Left ventricle myocardium inferior (tissue), 1 donor: ENCODE results near the gene SSBP2. TPM values are rescaled to one million over a fixed set of nuclear protein-coding genes. Genes with fewer than 3 reads are reported as not detected.

Experiments
- DNase-seq: peaks from one replicate; pipeline ENCODE4 v3.0.0-alpha.2; 2020
- H3K27ac ChIP-seq: fragments of 200-600 bp; replicated peaks from 2 replicates; pipeline ENCODE4 v1.8.0; 2021
- H3K27me3 ChIP-seq: fragments of 200-600 bp; 2 replicates; pipeline ENCODE4 v1.8.0; 2021; ENCODE audit warnings: low read depth
- H3K36me3 ChIP-seq: fragments of 200-600 bp; 2 replicates; pipeline ENCODE4 v1.8.0; 2021
- H3K4me1 ChIP-seq: fragments of 200-600 bp; 2 replicates; pipeline ENCODE4 v1.8.0; 2021
- H3K4me3 ChIP-seq: fragments of 200-600 bp; 2 replicates; pipeline ENCODE4 v1.8.0; 2021; ENCODE audit warnings: mild to moderate bottlenecking, moderate library complexity
- H3K9me3 ChIP-seq: fragments of 200-600 bp; replicated peaks from 2 replicates; pipeline ENCODE4 v1.8.0; 2021
- intact Hi-C: fragments of 100-400 bp; cut with micrococcal nuclease; formaldehyde crosslinking; loops from one replicate; pipeline ENCODE4 v1.11.0; 2022
- total RNA-seq: library from RNA; stranded (reverse); fragmentation: NEBNext Ultra II Directional; extraction: Animal tissue kit (Norgen Biotek cat#: 25700); gene quantifications from one replicate; pipeline ENCODE4 v1.2.1, GENCODE V29; 2021
- TF ChIP-seq, protein P1 (sequence below): fragments of 200-600 bp; IDR thresholded peaks from 2 replicates; pipeline ENCODE4 v1.8.0; 2021; ENCODE audit warnings: antibody characterized with exemption, mild to moderate bottlenecking, borderline replicate concordance
- donor health status: DM: no; HTN: yes; CAD: no; lungs with severe emphysema.

SSBP2 gene
- total RNA-seq, 1 donor from 2014 or later = 40.7 TPM

DNA sequence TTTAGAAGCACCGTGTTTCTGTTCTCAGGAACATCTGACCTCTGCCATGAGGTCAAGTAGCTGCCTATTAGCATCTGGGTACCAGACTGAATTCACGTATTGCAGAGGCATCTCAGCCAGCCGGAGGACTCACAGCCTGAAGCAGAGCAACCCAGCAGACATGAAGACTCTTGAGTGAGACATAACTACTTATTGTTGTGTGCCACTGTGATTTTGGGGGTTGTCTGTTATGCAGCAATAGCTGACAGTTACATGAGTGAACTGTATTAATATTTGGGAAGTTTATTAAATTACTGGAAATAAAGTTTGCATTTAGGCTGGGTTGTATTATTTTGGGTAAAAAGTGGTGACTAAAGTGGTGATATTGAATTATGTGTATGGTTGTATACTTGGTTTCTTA is 355.6 kb downstream of the SSBP2 start:
- Histone ChIP-seq H3K27ac (no peak overlapping the region), H3K4me3 (no peak overlapping the region), H3K4me1 (peaks cover 13% of the 10 kb centered on the region), H3K27me3 (peaks cover 62% of the 10 kb centered on the region), H3K9me3 (peaks cover 4% of the 10 kb centered on the region), H3K36me3 (no peaks in the 10 kb centered on the region)
- intact Hi-C loops = no loop called here
- TF ChIP-seq, protein P1, sequence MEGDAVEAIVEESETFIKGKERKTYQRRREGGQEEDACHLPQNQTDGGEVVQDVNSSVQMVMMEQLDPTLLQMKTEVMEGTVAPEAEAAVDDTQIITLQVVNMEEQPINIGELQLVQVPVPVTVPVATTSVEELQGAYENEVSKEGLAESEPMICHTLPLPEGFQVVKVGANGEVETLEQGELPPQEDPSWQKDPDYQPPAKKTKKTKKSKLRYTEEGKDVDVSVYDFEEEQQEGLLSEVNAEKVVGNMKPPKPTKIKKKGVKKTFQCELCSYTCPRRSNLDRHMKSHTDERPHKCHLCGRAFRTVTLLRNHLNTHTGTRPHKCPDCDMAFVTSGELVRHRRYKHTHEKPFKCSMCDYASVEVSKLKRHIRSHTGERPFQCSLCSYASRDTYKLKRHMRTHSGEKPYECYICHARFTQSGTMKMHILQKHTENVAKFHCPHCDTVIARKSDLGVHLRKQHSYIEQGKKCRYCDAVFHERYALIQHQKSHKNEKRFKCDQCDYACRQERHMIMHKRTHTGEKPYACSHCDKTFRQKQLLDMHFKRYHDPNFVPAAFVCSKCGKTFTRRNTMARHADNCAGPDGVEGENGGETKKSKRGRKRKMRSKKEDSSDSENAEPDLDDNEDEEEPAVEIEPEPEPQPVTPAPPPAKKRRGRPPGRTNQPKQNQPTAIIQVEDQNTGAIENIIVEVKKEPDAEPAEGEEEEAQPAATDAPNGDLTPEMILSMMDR = no peak
- DNase-seq = no peak

DNA sequence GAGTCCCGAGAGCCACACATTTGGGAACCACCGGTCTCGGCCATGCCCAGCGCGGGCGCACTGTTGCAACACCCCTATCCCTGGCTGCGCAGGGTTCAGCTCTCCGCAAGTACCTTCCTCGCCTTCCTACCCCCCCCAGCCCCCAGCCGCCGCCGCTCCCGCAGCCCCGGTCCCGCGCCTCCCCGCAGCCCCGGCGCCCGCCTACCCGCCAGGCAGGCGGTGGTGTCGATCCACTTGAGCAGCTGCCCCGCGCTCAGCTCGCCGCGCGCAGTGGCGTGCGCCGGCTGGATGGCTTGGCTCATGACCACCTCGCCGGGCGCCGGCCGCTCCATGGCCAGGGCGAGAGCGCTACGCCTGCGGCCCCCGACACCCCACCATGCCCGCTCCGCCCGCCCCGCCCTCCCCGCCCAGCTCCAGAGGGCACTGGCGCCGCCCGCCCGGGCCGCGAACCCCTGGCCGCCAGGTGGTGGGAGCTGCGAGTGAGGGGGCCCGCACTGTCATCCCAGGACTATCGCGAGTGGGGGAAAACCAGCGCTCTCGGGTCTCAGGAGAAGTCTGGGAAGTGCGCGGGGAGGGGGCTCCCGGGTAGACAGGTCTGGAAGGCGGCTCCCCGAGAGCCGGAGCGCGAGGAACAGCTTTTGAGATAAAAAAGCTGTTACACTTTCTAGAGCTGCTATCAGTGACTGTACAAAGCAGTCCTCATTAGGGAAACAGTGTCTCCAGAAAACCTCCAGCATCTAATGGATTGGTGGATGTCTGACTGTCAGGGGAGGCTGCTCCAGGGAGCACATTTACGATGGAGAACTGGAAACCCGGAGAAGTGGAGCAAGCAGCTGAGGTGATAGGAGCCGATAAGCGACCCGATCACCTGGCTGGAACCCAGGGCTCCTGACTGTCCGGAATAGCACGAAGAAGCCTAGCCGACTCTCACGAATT is 356.8 kb downstream of the SSBP2 start, which contains the start of gene ACOT12:
Gene ACOT12, minus strand, starts transcription at position 352 of the 936 bp plus-strand sequence. Its CDS starts 20 bp downstream, at position 332.
- no peak within 1 kb of the TSS for H3K27ac ChIP-seq
- peak within 1 kb of the TSS; percentile 62 for H3K4me3 ChIP-seq
- H3K36me3 ChIP-seq = no peaks in the 10 kb centered on the region
- DNase-seq = no peak
- intact Hi-C loops = no loop called here
- peaks cover 13% of the 10 kb centered on the region for H3K4me1 ChIP-seq
- peaks cover 74% of the 10 kb centered on the region for H3K27me3 ChIP-seq
- TF ChIP-seq, protein P1 = no peak
- peaks cover 4% of the 10 kb centered on the region for H3K9me3 ChIP-seq

DNA sequence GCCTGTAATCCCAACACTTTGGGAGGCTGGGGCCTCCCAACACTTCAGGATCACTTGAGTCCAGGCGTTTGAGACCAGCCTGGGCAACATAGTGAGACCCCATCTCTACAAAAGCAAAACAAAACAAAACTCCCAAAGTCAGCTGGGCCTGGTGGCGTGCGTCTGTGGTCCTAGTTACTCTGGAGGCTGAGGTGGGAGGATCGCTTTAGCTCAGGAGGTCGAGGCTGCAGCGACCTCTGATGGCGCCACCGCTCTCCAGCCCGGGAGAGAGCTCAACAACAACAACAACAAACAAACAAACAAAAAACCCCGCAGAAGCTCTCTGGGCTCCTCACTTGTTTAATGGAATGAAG is 357.5 kb downstream of the SSBP2 start:
- DNase-seq = no peak
- intact Hi-C loops = no loop called here
- TF ChIP-seq, protein P1 = no peak
- Histone ChIP-seq H3K4me1 (peaks cover 13% of the 10 kb centered on the region), H3K27ac (no peak overlapping the region), H3K27me3 (peaks cover 80% of the 10 kb centered on the region), H3K4me3 (peak overlapping the region; percentile 62), H3K9me3 (peaks cover 4% of the 10 kb centered on the region), H3K36me3 (no peaks in the 10 kb centered on the region)

DNA sequence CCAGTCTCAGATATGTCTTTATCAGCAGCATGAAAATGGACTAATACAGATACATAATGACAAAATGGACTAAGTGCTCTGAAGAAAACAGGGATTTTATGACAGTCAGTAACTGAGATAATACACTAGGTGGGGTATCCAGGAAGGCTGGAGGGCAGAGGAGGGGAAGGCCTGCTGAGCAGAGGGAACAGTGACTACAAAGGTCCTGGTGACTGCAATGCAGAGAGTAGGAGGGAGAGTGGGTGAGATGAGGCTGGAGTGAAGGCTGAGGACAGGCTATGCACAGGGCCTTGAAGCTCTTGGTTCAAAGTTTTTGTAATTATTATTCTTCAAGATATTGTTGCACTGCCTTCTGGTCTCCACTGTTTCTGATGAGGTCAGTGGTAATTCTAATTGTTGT is 361.9 kb downstream of the SSBP2 start:
- H3K4me1 ChIP-seq = peaks cover 7% of the 10 kb centered on the region
- peaks cover 67% of the 10 kb centered on the region for H3K27me3 ChIP-seq
- no peaks in the 10 kb centered on the region for H3K36me3 ChIP-seq
- TF ChIP-seq, protein P1 = no peak
- H3K9me3 ChIP-seq = no peaks in the 10 kb centered on the region
- intact Hi-C loops = no loop called here
- DNase-seq = no peak
- no peak overlapping the region for H3K27ac ChIP-seq
- no peak overlapping the region for H3K4me3 ChIP-seq

DNA sequence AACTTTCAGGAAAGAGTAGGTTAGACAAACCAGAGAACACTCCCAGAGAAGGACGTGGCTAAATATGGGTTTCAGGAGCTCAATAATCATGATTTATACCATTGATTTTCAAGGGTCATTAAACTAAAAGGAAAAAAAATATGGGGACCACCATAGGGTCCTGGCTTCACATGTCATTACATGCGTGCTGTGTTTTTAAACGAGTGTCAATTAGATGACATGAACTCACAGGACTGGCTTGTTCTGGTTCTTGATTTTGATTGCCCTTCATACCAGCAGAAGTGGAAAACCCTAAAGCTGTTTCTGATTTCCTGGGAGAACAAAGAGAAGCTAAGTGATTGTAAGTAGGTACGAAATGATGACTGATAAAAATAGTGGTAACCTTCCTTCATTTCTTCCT is 362.7 kb downstream of the SSBP2 start:
- Histone ChIP-seq H3K27me3 (peaks cover 59% of the 10 kb centered on the region), H3K36me3 (no peaks in the 10 kb centered on the region)
- intact Hi-C loops = no loop called here

More for the DNA sequence above, 362.7 kb downstream of the SSBP2 start:
- no peak for DNase-seq
- H3K9me3 ChIP-seq = no peaks in the 10 kb centered on the region
- no peaks in the 10 kb centered on the region for H3K4me1 ChIP-seq
- H3K27ac ChIP-seq = no peak overlapping the region
- TF ChIP-seq, protein P1 = no peak
- no peak overlapping the region for H3K4me3 ChIP-seq
